Osteocyte (in vitro differentiated cells): Measurements from ENCODE around the gene MARCO. TPM values are rescaled to one million over a fixed set of nuclear protein-coding genes. Genes with fewer than 3 reads are reported as not detected.
"Not testable (repeated sequence)": the region's sequence is repeated elsewhere in the genome, so short reads cannot be mapped to it uniquely, and the experiment has no call there.

Experiments used
- DNase-seq: peaks from one replicate; pipeline ENCODE4 v3.0.0; 2021; ENCODE audit warnings: mixed read lengths; ENCODE audit not compliant: unreplicated experiment; ENCODE audit errors: extremely low spot score
- H3K27ac Mint-ChIP-seq: one replicate; pipeline ENCODE4 v1.8.0; 2021; ENCODE audit warnings: mild to moderate bottlenecking, mixed read lengths; ENCODE audit not compliant: unreplicated experiment
- H3K27me3 Mint-ChIP-seq: one replicate; pipeline ENCODE4 v1.8.0; 2021; ENCODE audit warnings: mixed read lengths; ENCODE audit not compliant: unreplicated experiment
- H3K36me3 Mint-ChIP-seq: one replicate; pipeline ENCODE4 v1.8.0; 2021; ENCODE audit warnings: mixed read lengths; ENCODE audit not compliant: unreplicated experiment
- H3K4me1 Mint-ChIP-seq: one replicate; pipeline ENCODE4 v1.8.0; 2021; ENCODE audit warnings: mixed read lengths; ENCODE audit not compliant: unreplicated experiment
- H3K4me3 Mint-ChIP-seq: one replicate; pipeline ENCODE4 v1.8.0; 2021; ENCODE audit warnings: mild to moderate bottlenecking, moderate library complexity, mixed read lengths; ENCODE audit not compliant: unreplicated experiment
- H3K9me3 Mint-ChIP-seq: one replicate; pipeline ENCODE4 v1.8.0; 2021; ENCODE audit warnings: mixed read lengths; ENCODE audit not compliant: unreplicated experiment
- CTCF ChIP-seq: fragments of 200-600 bp; sonication (generic); IDR thresholded peaks from 2 replicates; pipeline ENCODE4 v1.5.0; 2021; ENCODE audit warnings: antibody characterized with exemption, mild to moderate bottlenecking, moderate library complexity
- total RNA-seq: library from RNA; stranded (reverse); gene quantifications from 2 replicates; pipeline ENCODE4 v1.2.1, GENCODE V29; 2021

Gene MARCO
- total RNA-seq, 1 donor from 2014 or later, result not detected

- DNase-seq, result no peak
- H3K4me1 Mint-ChIP-seq, result no peaks in the 10 kb centered on the region
- H3K9me3 Mint-ChIP-seq, result peaks cover 4% of the 10 kb centered on the region
- peaks cover 6% of the 10 kb centered on the region for H3K27me3 Mint-ChIP-seq
- no peaks in the 10 kb centered on the region for H3K36me3 Mint-ChIP-seq
- H3K4me3 Mint-ChIP-seq, result no peak overlapping the region
- no peak overlapping the region for H3K27ac Mint-ChIP-seq
- no peak for TF ChIP-seq CTCF
Observed at GRCh38 chr2:119025762-119026351, 83.9 kb downstream of the MARCO start.

DNA sequence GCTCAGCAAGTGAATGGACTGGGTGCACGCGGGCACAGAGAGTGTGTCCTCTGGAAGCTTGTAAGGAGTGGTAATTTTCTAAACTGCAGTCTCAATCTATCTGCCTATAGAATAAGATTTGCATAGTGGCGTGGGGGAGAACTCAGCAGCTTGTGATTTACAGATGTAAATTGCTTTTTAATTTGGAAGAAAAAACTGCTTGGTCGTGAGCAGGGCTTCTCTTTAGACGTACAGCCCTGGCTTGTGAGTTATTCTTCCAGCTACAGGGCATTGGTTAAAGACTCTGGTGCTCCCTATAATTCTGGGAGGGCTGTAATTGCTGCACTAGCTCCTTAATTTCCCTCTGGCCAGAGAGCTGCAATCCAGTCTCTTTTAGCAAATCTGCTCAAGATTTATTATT is 84.9 kb downstream of the MARCO start:
- Mint-ChIP-seq H3K27me3 (peaks cover 13% of the 10 kb centered on the region), H3K36me3 (no peaks in the 10 kb centered on the region), H3K4me1 (no peaks in the 10 kb centered on the region), H3K9me3 (peaks cover 4% of the 10 kb centered on the region), H3K27ac (no peak overlapping the region), H3K4me3 (no peak overlapping the region)
- no peak for TF ChIP-seq CTCF
- no peak for DNase-seq

- H3K36me3 Mint-ChIP-seq, result no peaks in the 10 kb centered on the region
- DNase-seq, result no peak
- TF ChIP-seq CTCF, result peak; percentile 51
- peaks cover 12% of the 10 kb centered on the region for H3K27me3 Mint-ChIP-seq
- H3K9me3 Mint-ChIP-seq, result peaks cover 4% of the 10 kb centered on the region
- H3K4me3 Mint-ChIP-seq, result no peak overlapping the region
- H3K27ac Mint-ChIP-seq, result no peak overlapping the region
- no peaks in the 10 kb centered on the region for H3K4me1 Mint-ChIP-seq
Observed at GRCh38 chr2:119028327-119029174, 86.6 kb downstream of the MARCO start.

DNA sequence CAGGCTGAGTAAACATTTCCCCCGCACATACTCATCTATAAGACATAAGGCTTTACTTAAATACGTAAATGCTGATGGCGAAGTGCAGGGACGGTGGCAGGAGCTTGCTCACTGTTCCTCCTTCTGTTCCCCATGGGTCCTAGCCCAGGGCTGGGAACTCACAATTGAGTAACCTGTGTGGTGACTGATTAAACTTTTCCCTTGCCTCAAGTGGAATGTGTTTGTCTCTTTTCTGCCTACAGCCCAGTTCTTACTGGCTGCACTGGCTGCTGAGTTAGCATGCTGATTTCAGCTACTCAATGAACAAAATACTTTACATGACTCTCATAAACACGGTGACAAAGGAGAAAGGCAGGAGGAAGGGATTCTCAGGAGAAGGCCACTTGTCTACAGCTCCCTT is 87.3 kb downstream of the MARCO start:
- Mint-ChIP-seq H3K27ac (no peak overlapping the region), H3K27me3 (peaks cover 13% of the 10 kb centered on the region), H3K4me1 (no peaks in the 10 kb centered on the region), H3K4me3 (no peak overlapping the region), H3K36me3 (no peaks in the 10 kb centered on the region), H3K9me3 (peaks cover 4% of the 10 kb centered on the region)
- no peak for DNase-seq
- TF ChIP-seq CTCF, result no peak

GRCh38 chr2:119037922-119038321 is 95.9 kb downstream of the MARCO start:
- not testable (repeated sequence) for DNase-seq, H3K4me3 Mint-ChIP-seq, H3K4me1 Mint-ChIP-seq, H3K27me3 Mint-ChIP-seq, H3K27ac Mint-ChIP-seq, H3K36me3 Mint-ChIP-seq, H3K9me3 Mint-ChIP-seq
